ENCODE results near the gene C16orf86.

The C16orf86 gene

DNA sequence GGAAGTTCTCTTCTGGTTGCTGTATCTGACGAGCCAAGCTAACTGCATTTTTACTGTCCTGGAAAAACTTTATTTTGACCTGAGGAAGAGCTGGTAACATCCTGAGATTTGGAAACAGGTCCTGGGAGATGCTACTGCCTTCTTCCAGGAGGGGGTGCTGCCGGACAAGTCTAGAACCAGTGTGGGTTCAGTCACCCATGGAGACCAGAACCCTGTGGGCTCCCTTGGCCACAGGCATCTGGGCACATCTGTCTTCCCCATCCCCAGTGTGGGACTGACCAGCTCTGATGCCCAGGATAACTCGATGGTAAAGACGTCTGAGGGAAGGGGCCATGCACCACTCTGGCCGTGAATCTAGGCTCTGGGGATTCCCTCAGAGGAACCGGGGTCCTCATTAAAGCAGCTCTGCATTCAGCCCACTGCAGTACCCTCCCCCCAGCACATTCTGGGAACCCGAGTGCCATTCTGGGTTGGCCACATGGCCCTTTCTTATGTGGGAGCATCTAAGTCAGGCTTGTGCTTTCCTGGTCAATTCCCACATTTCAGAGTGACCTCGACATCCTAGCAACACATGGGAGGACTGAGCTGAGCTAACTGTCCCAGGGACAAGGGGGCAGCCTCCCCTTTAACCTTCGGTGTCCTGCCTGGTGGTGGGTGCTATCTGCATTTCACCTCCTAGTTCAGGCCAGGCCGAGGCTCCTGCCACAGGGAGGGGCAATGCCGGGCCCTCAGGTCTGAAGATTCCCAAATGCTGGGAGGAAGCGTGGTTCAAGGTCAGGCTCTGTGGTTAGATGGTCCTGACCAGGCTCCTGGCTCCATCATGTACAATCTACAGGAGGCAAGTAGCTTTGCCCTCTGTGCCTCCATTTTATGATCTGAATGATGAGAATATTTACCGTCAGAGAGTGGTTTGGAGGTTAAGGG, 6.4 kb downstream of the C16orf86 start:
- in situ Hi-C loops (cut with HindIII; ENCODE audit: low pct_ligation_motif_present, low sequenced_read_pairs) = no loop called here
- Histone ChIP-seq H3K27ac (no peak overlapping the region), H3K27me3 (replicated peaks) (no peaks in the 10 kb centered on the region), H3K36me3 (replicated peaks) (peaks cover 12% of the 10 kb centered on the region), H3K4me3 (ENCODE audit: low read depth, low read length) (no peak overlapping the region)
- TF ChIP-seq, protein P1, sequence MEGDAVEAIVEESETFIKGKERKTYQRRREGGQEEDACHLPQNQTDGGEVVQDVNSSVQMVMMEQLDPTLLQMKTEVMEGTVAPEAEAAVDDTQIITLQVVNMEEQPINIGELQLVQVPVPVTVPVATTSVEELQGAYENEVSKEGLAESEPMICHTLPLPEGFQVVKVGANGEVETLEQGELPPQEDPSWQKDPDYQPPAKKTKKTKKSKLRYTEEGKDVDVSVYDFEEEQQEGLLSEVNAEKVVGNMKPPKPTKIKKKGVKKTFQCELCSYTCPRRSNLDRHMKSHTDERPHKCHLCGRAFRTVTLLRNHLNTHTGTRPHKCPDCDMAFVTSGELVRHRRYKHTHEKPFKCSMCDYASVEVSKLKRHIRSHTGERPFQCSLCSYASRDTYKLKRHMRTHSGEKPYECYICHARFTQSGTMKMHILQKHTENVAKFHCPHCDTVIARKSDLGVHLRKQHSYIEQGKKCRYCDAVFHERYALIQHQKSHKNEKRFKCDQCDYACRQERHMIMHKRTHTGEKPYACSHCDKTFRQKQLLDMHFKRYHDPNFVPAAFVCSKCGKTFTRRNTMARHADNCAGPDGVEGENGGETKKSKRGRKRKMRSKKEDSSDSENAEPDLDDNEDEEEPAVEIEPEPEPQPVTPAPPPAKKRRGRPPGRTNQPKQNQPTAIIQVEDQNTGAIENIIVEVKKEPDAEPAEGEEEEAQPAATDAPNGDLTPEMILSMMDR (IDR thresholded peaks at IDR 0.05; ENCODE audit: low read depth, low read length, missing control alignments) = peak; percentile 91
- peak; percentile 56 for DNase-seq

DNA sequence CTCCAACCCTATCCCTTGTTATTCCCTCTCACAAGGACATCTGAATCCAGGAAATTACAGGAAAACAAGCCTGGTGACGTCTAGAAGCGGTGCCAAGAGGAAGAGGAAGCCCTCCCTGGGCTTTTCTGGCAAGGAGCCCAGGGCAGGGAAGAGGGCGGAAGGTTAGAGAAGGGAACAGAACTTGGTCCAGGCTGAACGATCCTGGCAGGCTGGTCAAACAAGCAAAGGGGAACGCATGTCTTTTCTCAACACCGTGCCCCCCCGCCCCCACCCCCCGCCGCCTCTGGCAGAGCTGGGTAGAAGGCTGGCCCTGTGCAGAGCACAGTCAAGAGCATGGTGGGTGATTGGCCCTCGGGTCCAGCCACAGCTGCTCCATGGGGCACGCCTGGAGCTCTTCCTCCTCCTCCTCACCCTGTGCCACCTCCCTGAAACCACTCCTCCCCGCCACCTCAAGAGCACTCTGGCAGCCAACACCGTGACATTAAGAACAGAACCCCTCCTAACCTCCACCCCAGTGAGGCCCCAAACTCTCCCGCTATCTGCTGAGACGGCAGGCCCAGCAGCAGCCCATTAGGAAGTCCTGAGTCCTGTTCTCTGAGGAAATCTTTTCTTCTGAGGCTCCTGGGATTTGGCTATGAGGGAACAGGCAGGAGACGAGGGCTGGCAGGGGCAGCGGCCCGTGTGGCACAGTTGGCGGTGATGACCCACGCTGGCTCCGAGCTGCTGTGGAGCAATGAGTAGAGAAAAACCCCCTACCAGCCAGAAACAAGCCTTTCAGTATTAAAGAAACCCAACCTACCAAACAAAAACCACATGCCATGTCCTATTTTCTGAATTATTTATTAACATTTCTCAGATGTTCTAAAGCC, 7.3 kb downstream of the C16orf86 start:
- TF ChIP-seq, protein P1 (IDR thresholded peaks at IDR 0.05; ENCODE audit: low read depth, low read length, missing control alignments) = no peak
- H3K27me3 ChIP-seq (replicated peaks) = no peaks in the 10 kb centered on the region
- no peak overlapping the region for H3K4me3 ChIP-seq (ENCODE audit: low read depth, low read length)
- no peak for DNase-seq
- peaks cover 12% of the 10 kb centered on the region for H3K36me3 ChIP-seq (replicated peaks)
- no peak overlapping the region for H3K27ac ChIP-seq
- in situ Hi-C loops (cut with HindIII; ENCODE audit: low pct_ligation_motif_present, low sequenced_read_pairs) = no loop called here

DNA sequence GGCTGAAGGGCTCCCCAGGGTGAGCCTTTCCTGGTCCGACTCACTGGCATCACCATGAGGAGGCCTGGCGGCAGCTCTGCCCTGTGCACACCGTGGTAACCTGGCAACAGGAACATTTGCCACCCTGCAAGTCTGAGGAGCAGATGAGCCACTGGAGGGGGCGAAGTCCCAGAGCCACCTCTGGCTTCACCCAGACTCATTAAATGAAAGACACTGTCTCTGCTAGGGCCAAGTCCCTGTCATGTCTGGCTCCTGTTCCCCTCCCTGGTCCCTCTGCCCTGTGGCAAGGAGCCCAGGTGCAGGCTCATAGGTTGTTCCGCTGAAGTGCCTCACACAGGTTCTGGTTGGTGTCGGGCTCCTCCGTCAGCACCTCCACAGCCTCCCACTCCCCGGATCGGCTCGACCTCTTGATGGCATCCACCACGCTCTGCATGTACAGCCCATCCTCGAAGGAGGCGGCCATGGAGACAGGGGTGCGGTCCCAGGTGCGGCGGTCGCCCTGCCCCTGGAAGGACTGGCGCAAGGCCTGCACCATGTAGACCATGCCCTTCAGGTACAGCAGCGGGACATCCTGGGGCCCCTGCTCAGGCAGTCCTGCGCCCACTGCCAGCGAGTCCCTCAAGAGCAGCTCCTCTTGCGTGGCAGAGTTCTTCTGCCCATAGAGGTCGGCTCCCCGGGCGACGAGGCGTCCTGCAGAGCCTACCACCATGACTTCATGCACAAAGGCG, 8.4 kb downstream of the C16orf86 start:
- H3K27ac ChIP-seq = no peak overlapping the region
- peaks cover 13% of the 10 kb centered on the region for H3K36me3 ChIP-seq (replicated peaks)
- no peak overlapping the region for H3K4me3 ChIP-seq (ENCODE audit: low read depth, low read length)
- TF ChIP-seq, protein P1 (IDR thresholded peaks at IDR 0.05; ENCODE audit: low read depth, low read length, missing control alignments) = no peak
- in situ Hi-C loops (cut with HindIII; ENCODE audit: low pct_ligation_motif_present, low sequenced_read_pairs) = no loop called here
- H3K27me3 ChIP-seq (replicated peaks) = no peaks in the 10 kb centered on the region
- no peak for DNase-seq

DNA sequence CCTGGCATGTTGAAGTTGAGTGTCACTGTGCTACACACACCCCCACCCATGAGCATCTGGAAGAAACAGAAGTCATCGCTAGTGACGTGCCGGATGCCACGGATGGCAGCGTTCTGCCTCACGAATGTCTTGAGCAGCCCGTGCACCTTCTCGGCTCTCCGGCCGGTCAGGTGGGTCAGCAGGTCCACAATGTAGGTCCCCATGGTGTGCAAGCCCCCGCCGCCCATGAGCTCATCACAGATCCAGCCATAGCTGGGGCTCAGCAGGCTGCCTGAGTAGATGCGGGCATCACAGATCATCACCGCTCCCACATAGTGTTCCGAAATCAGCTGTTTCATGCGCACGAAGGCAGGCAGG, 8.9 kb downstream of the C16orf86 start:
- no peaks in the 10 kb centered on the region for H3K27me3 ChIP-seq (replicated peaks)
- in situ Hi-C loops (cut with HindIII; ENCODE audit: low pct_ligation_motif_present, low sequenced_read_pairs) = no loop called here
- TF ChIP-seq, protein P1 (IDR thresholded peaks at IDR 0.05; ENCODE audit: low read depth, low read length, missing control alignments) = no peak
- no peak overlapping the region for H3K27ac ChIP-seq
- H3K36me3 ChIP-seq (replicated peaks) = peaks cover 18% of the 10 kb centered on the region
- H3K4me3 ChIP-seq (ENCODE audit: low read depth, low read length) = no peak overlapping the region
- DNase-seq = no peak

DNA sequence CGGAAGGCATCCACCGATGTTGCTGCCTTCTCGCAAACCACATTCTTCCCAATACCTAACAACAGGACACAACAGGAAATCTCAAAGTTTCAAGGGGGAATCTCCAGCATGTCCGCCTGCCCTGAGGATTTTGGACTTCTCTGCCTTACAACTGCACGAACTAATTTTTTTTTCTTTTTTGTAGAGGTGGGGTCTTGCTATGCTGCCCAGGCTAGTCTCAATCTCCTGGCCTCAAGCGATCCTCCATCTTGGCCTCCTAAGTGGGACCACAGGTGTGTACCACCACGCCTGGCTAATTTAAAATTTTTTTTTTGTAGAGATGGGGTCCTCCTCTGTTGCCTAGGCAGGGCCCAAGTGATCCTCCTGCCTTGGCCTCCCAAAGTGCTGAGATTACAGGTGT, 9.4 kb downstream of the C16orf86 start:
- no peak overlapping the region for H3K27ac ChIP-seq
- no peak for DNase-seq
- peaks cover 18% of the 10 kb centered on the region for H3K36me3 ChIP-seq (replicated peaks)
- H3K4me3 ChIP-seq (ENCODE audit: low read depth, low read length) = no peak overlapping the region
- in situ Hi-C loops (cut with HindIII; ENCODE audit: low pct_ligation_motif_present, low sequenced_read_pairs) = no loop called here
- TF ChIP-seq, protein P1 (IDR thresholded peaks at IDR 0.05; ENCODE audit: low read depth, low read length, missing control alignments) = no peak
- H3K27me3 ChIP-seq (replicated peaks) = no peaks in the 10 kb centered on the region

Measured in brain microvascular endothelial cell (primary cell).